PC-9 (cell line): ENCODE results near the gene MTR. TPM values are rescaled to one million over a fixed set of nuclear protein-coding genes. Genes with fewer than 3 reads are reported as not detected.

Source experiments
- BruUV-seq: library from RNA; stranded (reverse); fragments of 400-500 nt; replicated peaks from 2 replicates; lab custom pipeline; 2021; lab: Mats Ljungman, UMichigan
- CTCF ChIA-PET: fragments of 300-600 bp; sonication (Branson Sonifier 250); formaldehyde crosslinking; loops from one replicate; lab custom pipeline; 2022; ENCODE audit warnings: antibody characterized with exemption; lab: Charles Lee
- POLR2A ChIA-PET: fragments of 300-600 bp; sonication (Branson Sonifier 250); formaldehyde crosslinking; loops from one replicate; lab custom pipeline; 2022; ENCODE audit warnings: antibody characterized with exemption; ENCODE audit not compliant: unreplicated experiment; lab: Charles Lee
- DNase-seq, 2 experiments: peaks; one replicate each; pipeline versions ENCODE4 v3.0.0 to v3.0.0-alpha.2; 2015 to 2022; ENCODE audit warnings: mixed read lengths in 1 of 2
- H2AFZ ChIP-seq: fragments of 200-600 bp; sonication (generic); 2 replicates; pipeline ENCODE4 v1.8.1; 2017; ENCODE audit warnings: antibody characterized with exemption
- H3F3A ChIP-seq: fragments of 200-600 bp; sonication (generic); 2 replicates; pipeline ENCODE4 v1.8.1; 2017; ENCODE audit warnings: antibody characterized with exemption, mild to moderate bottlenecking, low read depth; ENCODE audit not compliant: insufficient read depth
- H3K27ac ChIP-seq: fragments of 200-600 bp; sonication (generic); 2 replicates; pipeline ENCODE4 v1.6.1; 2016; ENCODE audit warnings: mixed run types
- H3K27me3 ChIP-seq: fragments of 200-600 bp; sonication (generic); 2 replicates; pipeline ENCODE4 v1.6.1; 2016; ENCODE audit warnings: low read depth, mixed run types; ENCODE audit not compliant: insufficient read depth
- H3K36me3 ChIP-seq: fragments of 200-600 bp; sonication (generic); 2 replicates; pipeline ENCODE4 v1.6.1; 2016; ENCODE audit warnings: low read depth, mixed run types
- H3K4me1 ChIP-seq: fragments of 200-600 bp; sonication (generic); replicated peaks from 2 replicates; pipeline ENCODE4 v1.6.1; 2016; ENCODE audit warnings: mixed run types; ENCODE audit not compliant: insufficient read depth
- H3K4me2 ChIP-seq: fragments of 200-600 bp; sonication (generic); 2 replicates; pipeline ENCODE4 v1.6.1; 2017; ENCODE audit warnings: mixed run types
- H3K4me3 ChIP-seq: fragments of 200-600 bp; sonication (generic); 2 replicates; pipeline ENCODE4 v1.6.1; 2016; ENCODE audit warnings: mixed run types
- H3K79me2 ChIP-seq: fragments of 200-600 bp; sonication (generic); 2 replicates; pipeline ENCODE4 v1.6.1; 2017; ENCODE audit warnings: low read depth, mixed run types
- H3K9me2 ChIP-seq: fragments of 200-600 bp; sonication (generic); 2 replicates; pipeline ENCODE4 v1.8.1; 2017; ENCODE audit warnings: mild to moderate bottlenecking; ENCODE audit not compliant: insufficient read depth
- H3K9me3 ChIP-seq: fragments of 200-600 bp; sonication (generic); 2 replicates; pipeline ENCODE4 v1.8.1; 2016; ENCODE audit warnings: low read depth; ENCODE audit not compliant: insufficient read depth
- H4K20me1 ChIP-seq: fragments of 200-600 bp; sonication (generic); 2 replicates; pipeline ENCODE4 v1.8.1; 2017; ENCODE audit not compliant: insufficient read depth
- EZH2 ChIP-seq: fragments of 200-600 bp; sonication (generic); IDR thresholded peaks from 2 replicates; pipeline ENCODE4 v1.8.0; 2017; ENCODE audit warnings: antibody characterized with exemption, low read depth
- intact Hi-C: fragments of 100-400 bp; cut with micrococcal nuclease; formaldehyde crosslinking; loops from one replicate; pipeline ENCODE4 v1.10.0; 2022; ENCODE audit not compliant: unreplicated experiment
- total RNA-seq: library from RNA; stranded (reverse); gene quantifications from 2 replicates; pipeline ENCODE4 v1.2.3, GENCODE V29; 2021
- TF ChIP-seq, protein P1 (sequence below): fragments of 200-600 bp; sonication (generic); conservative IDR thresholded peaks from 2 replicates; pipeline ENCODE4 v1.6.1; 2017; ENCODE audit warnings: mixed run types, antibody characterized with exemption, mild to moderate bottlenecking, moderate library complexity

MTR gene
- total RNA-seq, 1 experiment from 2014 or later, result 20.9 TPM

DNA sequence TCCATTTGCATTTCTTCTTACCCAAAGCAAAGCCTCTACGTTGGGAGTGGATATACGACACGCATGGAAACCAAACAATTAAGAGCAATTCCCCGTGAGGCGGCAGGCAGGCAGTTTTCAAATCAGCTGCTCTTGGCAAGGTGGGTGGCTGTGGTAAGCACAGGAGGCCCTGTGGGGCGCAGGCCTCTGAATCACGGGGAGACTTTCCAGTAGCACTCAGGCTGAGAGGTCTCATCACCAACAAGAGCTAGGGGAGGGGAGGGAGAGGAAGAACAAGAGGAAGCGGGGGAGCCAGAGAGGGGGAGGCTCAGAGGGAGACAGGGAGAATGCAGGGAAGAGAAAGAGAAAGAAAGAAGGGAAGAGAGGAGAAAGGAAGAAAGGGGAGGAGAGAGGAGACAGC lies 152.7 kb downstream of the MTR start:
- Histone ChIP-seq H3K9me3 (no peaks in the 10 kb centered on the region), H3K4me2 (no peak overlapping the region), H4K20me1 (no peaks in the 10 kb centered on the region), H3K4me1 (no peaks in the 10 kb centered on the region), H3K4me3 (no peak overlapping the region), H3K36me3 (no peaks in the 10 kb centered on the region), H3K9me2 (no peaks in the 10 kb centered on the region), H3F3A (no peaks in the 10 kb centered on the region), H3K27ac (no peak overlapping the region), H3K79me2 (no peaks in the 10 kb centered on the region), H3K27me3 (peaks cover 86% of the 10 kb centered on the region), H2AFZ (no peak overlapping the region)
- ChIA-PET CTCF (no interaction called here), POLR2A (no interaction called here)
- no TSS peak for BruUV-seq
- intact Hi-C loops, result no loop called here
- TF ChIP-seq EZH2, result no peak
- TF ChIP-seq, protein P1, sequence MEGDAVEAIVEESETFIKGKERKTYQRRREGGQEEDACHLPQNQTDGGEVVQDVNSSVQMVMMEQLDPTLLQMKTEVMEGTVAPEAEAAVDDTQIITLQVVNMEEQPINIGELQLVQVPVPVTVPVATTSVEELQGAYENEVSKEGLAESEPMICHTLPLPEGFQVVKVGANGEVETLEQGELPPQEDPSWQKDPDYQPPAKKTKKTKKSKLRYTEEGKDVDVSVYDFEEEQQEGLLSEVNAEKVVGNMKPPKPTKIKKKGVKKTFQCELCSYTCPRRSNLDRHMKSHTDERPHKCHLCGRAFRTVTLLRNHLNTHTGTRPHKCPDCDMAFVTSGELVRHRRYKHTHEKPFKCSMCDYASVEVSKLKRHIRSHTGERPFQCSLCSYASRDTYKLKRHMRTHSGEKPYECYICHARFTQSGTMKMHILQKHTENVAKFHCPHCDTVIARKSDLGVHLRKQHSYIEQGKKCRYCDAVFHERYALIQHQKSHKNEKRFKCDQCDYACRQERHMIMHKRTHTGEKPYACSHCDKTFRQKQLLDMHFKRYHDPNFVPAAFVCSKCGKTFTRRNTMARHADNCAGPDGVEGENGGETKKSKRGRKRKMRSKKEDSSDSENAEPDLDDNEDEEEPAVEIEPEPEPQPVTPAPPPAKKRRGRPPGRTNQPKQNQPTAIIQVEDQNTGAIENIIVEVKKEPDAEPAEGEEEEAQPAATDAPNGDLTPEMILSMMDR, result no peak
- no peak for DNase-seq

- no peak overlapping the region for H2AFZ ChIP-seq
- no TSS peak for BruUV-seq
- CTCF ChIA-PET, result no interaction called here
- no peaks in the 10 kb centered on the region for H3F3A ChIP-seq
- H4K20me1 ChIP-seq, result no peaks in the 10 kb centered on the region
- intact Hi-C loops, result no loop called here
- H3K9me3 ChIP-seq, result no peaks in the 10 kb centered on the region
- H3K27me3 ChIP-seq, result peaks cover 88% of the 10 kb centered on the region
- H3K27ac ChIP-seq, result no peak overlapping the region
- no peak for DNase-seq
- no peaks in the 10 kb centered on the region for H3K36me3 ChIP-seq
- H3K4me1 ChIP-seq, result no peaks in the 10 kb centered on the region
- TF ChIP-seq EZH2, result no peak
- TF ChIP-seq, protein P1, result no peak
- H3K79me2 ChIP-seq, result no peaks in the 10 kb centered on the region
- H3K9me2 ChIP-seq, result no peaks in the 10 kb centered on the region
- no peak overlapping the region for H3K4me3 ChIP-seq
- no peak overlapping the region for H3K4me2 ChIP-seq
- POLR2A ChIA-PET, result no interaction called here
Observed at GRCh38 chr1:236948381-236948780, 153.3 kb downstream of the MTR start.

DNA sequence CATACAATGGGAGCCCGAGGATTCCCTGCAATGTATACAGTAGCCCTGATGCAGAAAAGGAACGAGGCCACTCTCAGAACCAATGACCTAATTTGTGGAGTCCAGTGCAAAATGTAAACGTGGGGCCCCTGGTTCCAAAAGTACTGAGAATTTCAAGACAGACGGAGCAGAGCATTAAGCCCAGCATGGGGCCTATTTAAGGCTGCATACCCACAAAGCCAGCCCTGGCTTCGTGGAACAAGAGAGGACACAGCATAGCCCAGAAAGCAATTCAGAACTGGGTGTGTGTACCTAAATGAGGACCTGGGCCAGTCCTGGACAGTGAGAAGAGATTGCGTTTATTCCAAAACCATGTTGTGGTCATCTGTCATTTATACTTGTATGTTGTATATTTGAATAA lies 153.9 kb downstream of the MTR start:
- intact Hi-C loops, result no loop called here
- Histone ChIP-seq H3K4me2 (no peak overlapping the region), H3K4me1 (no peaks in the 10 kb centered on the region), H3K4me3 (no peak overlapping the region), H3K79me2 (no peaks in the 10 kb centered on the region), H3K9me2 (no peaks in the 10 kb centered on the region), H2AFZ (no peak overlapping the region), H3F3A (no peaks in the 10 kb centered on the region), H3K9me3 (no peaks in the 10 kb centered on the region), H3K27me3 (peaks cover 88% of the 10 kb centered on the region), H3K27ac (no peak overlapping the region), H3K36me3 (no peaks in the 10 kb centered on the region), H4K20me1 (no peaks in the 10 kb centered on the region)
- CTCF ChIA-PET, result no interaction called here
- DNase-seq, result no peak
- no TSS peak for BruUV-seq
- POLR2A ChIA-PET, result no interaction called here
- TF ChIP-seq EZH2, result no peak
- TF ChIP-seq, protein P1, result no peak
